Loucy (cell line): ENCODE data around the gene YIPF5.

Experiments
- EZH2phosphoT487 ChIP-seq: fragments of 200-600 bp; IDR thresholded peaks from 2 replicates; pipeline ENCODE4 v1.6.1; 2018; ENCODE audit warnings: antibody characterized with exemption, mild to moderate bottlenecking, moderate library complexity, borderline replicate concordance
- TF ChIP-seq, protein P1 (sequence below): fragments of 200-600 bp; sonication (generic); conservative IDR thresholded peaks from 2 replicates; pipeline ENCODE4 v1.5.1; 2014; ENCODE audit warnings: mild to moderate bottlenecking, antibody characterized with exemption, low read length

DNA sequence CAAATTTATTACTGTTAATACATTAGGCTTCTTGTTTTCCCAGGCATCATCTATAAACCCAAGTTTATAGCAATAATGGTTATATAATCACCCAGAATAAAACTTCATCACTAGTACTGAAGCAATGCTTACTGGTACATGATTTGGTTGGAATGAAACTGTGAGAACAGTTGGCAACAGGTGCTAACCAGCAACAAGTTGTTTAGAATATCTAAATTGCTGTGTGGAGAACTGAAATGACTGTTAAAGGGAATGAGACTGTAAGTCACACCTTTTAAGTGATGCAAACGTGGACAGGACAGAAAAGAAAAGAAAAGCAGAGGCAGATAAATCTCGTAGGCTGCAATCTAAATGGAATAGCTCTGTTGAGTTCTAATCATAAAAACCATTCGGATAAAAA lies 2.5 kb downstream of the YIPF5 start:
- TF ChIP-seq, protein P1, sequence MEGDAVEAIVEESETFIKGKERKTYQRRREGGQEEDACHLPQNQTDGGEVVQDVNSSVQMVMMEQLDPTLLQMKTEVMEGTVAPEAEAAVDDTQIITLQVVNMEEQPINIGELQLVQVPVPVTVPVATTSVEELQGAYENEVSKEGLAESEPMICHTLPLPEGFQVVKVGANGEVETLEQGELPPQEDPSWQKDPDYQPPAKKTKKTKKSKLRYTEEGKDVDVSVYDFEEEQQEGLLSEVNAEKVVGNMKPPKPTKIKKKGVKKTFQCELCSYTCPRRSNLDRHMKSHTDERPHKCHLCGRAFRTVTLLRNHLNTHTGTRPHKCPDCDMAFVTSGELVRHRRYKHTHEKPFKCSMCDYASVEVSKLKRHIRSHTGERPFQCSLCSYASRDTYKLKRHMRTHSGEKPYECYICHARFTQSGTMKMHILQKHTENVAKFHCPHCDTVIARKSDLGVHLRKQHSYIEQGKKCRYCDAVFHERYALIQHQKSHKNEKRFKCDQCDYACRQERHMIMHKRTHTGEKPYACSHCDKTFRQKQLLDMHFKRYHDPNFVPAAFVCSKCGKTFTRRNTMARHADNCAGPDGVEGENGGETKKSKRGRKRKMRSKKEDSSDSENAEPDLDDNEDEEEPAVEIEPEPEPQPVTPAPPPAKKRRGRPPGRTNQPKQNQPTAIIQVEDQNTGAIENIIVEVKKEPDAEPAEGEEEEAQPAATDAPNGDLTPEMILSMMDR: no peak
- TF ChIP-seq EZH2phosphoT487: no peak
